HEK293T (cell line): ENCODE results near the gene USP3.

Source experiments
- ARNT ChIP-seq: fragments of 450-650 bp; IDR thresholded peaks from 2 replicates; pipeline ENCODE4 v1.6.1; 2017; ENCODE audit warnings: mild to moderate bottlenecking
- ELF4 ChIP-seq: fragments of 450-650 bp; IDR thresholded peaks from 2 replicates; pipeline ENCODE4 v1.6.1; 2017; ENCODE audit warnings: antibody characterized with exemption
- FOXA1 ChIP-seq: fragments of 450-650 bp; IDR thresholded peaks from 2 replicates; pipeline ENCODE4 v1.6.1; 2016; ENCODE audit warnings: mild to moderate bottlenecking
- SP1 ChIP-seq: fragments of 450-650 bp; IDR thresholded peaks from 2 replicates; pipeline ENCODE4 v1.6.1; 2017
- SUZ12 ChIP-seq: fragments of 450-650 bp; IDR thresholded peaks from 2 replicates; pipeline ENCODE4 v1.6.1; 2016; ENCODE audit warnings: mild to moderate bottlenecking
- ZNF384 ChIP-seq: fragments of 450-650 bp; IDR thresholded peaks from 2 replicates; pipeline ENCODE4 v1.6.1; 2016

DNA sequence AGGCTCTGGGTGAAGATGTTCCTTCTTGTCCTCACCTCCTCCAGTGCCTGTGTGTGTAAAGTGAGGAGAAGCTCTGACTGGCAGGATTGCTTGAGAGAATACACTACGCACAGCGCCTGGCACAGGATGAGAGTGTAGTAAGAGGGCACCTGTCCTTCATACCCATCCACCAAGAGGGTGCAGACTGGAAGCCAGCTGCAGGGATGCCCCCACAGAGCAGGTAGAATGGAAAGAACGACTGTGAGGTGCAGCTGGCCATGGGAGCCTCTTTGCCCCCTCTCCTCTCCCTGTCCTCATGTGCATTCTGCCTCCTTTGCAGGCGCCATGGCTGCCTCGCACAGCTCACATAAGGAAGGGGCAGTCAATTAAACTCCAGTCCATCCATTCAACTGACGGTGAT lies 105.1 kb downstream of the USP3 start:
- TF ChIP-seq ZNF384 (no peak), FOXA1 (no peak), ARNT (no peak), SP1 (no peak), SUZ12 (no peak), ELF4 (no peak)
